WTC11 (cell line): ENCODE data around the gene ECD. TPM values are rescaled to one million over a fixed set of nuclear protein-coding genes. Genes with fewer than 3 reads are reported as not detected.

ENCODE experiments used
- ATAC-seq: fragments of 200-7000 bp; cut with Tn5 transposase; 2 replicates; pipeline ENCODE4 v1.10.0; 2021; ENCODE audit warnings: mild to moderate bottlenecking, moderate library complexity
- CTCF ChIA-PET: fragments of 300-600 bp; sonication (Branson Sonifier 250); formaldehyde crosslinking; loops from one replicate; lab custom pipeline; 2021; ENCODE audit warnings: antibody characterized with exemption; lab: Charles Lee
- POLR2A ChIA-PET: fragments of 350-600 bp; sonication (Branson Sonifier 250); formaldehyde crosslinking; loops from one replicate; lab custom pipeline; 2021; ENCODE audit warnings: antibody characterized with exemption; lab: Charles Lee
- DNase-seq: peaks from one replicate; pipeline ENCODE4 v3.0.0; 2021; ENCODE audit warnings: low spot score
- H3K27ac Mint-ChIP-seq: 2 replicates; pipeline ENCODE4 v1.8.0; 2021; ENCODE audit warnings: mixed read lengths
- H3K27me3 Mint-ChIP-seq: 2 replicates; pipeline ENCODE4 v1.8.0; 2021; ENCODE audit warnings: low read depth, mild to moderate bottlenecking, moderate library complexity, mixed read lengths
- H3K36me3 Mint-ChIP-seq: 2 replicates; pipeline ENCODE4 v1.8.0; 2021; ENCODE audit warnings: mixed read lengths
- H3K4me1 Mint-ChIP-seq: 2 replicates; pipeline ENCODE4 v1.8.0; 2022; ENCODE audit warnings: mixed read lengths
- H3K4me3 Mint-ChIP-seq: 2 replicates; pipeline ENCODE4 v1.8.0; 2021; ENCODE audit warnings: mild to moderate bottlenecking, moderate library complexity, mixed read lengths
- H3K9me3 Mint-ChIP-seq: 2 replicates; pipeline ENCODE4 v1.8.0; 2021; ENCODE audit warnings: mixed read lengths
- AR ChIP-seq: fragments of 250-450 bp; sonication (Bioruptor Pico); IDR thresholded peaks from 2 replicates; pipeline ENCODE4 v1.9.0; 2021; ENCODE audit warnings: mild to moderate bottlenecking
- FOXJ3 ChIP-seq: sonication (generic); formaldehyde crosslinking; IDR thresholded peaks from 2 replicates; pipeline ENCODE4 v1.9.0; 2021; ENCODE audit warnings: missing genetic modification reagents, mild to moderate bottlenecking, borderline replicate concordance
- GTF2I ChIP-seq: fragments of 250-450 bp; sonication (Bioruptor Pico); conservative IDR thresholded peaks from 2 replicates; pipeline ENCODE4 v1.4.0; 2021; ENCODE audit warnings: mild to moderate bottlenecking
- NR1H2 ChIP-seq: sonication (generic); formaldehyde crosslinking; IDR thresholded peaks from 2 replicates; pipeline ENCODE4 v1.9.0; 2021; ENCODE audit warnings: mild to moderate bottlenecking, moderate library complexity, missing genetic modification reagents
- NR2C2 ChIP-seq: sonication (generic); formaldehyde crosslinking; IDR thresholded peaks from 2 replicates; pipeline ENCODE4 v1.8.0; 2022; ENCODE audit warnings: mild to moderate bottlenecking, missing genetic modification reagents
- SMAD4 ChIP-seq: sonication (generic); formaldehyde crosslinking; IDR thresholded peaks from 2 replicates; pipeline ENCODE4 v1.8.0; 2022; ENCODE audit warnings: mild to moderate bottlenecking, missing genetic modification reagents
- SP1 ChIP-seq: sonication (generic); formaldehyde crosslinking; conservative IDR thresholded peaks from 2 replicates; pipeline ENCODE4 v1.8.1; 2022; ENCODE audit warnings: missing genetic modification reagents
- STAT6 ChIP-seq: sonication (generic); formaldehyde crosslinking; conservative IDR thresholded peaks from 2 replicates; pipeline ENCODE4 v1.8.1; 2023; ENCODE audit warnings: mild to moderate bottlenecking, low read depth, missing genetic modification reagents, moderate library complexity
- ZNF425 ChIP-seq: fragments of 250-450 bp; sonication (Bioruptor Pico); conservative IDR thresholded peaks from 2 replicates; pipeline ENCODE4 v1.9.0; 2021; ENCODE audit warnings: mild to moderate bottlenecking
- ZNF512 ChIP-seq: sonication (generic); formaldehyde crosslinking; IDR thresholded peaks from 2 replicates; pipeline ENCODE4 v1.8.1; 2022; ENCODE audit warnings: missing genetic modification reagents, borderline replicate concordance
- total RNA-seq: library from RNA; stranded (reverse); gene quantifications from 3 replicates; pipeline ENCODE4 v1.2.3, GENCODE V29; 2021
- TF ChIP-seq, protein P1 (sequence below): fragments of 200-600 bp; IDR thresholded peaks from 2 replicates; pipeline ENCODE4 v1.8.0; 2022; ENCODE audit warnings: antibody characterized with exemption
- TF ChIP-seq, protein P2 (sequence below): sonication (generic); formaldehyde crosslinking; IDR thresholded peaks from 2 replicates; pipeline ENCODE4 v1.8.0; 2022; ENCODE audit warnings: mild to moderate bottlenecking, missing genetic modification reagents
- TF ChIP-seq, protein P3 (sequence below): sonication (generic); formaldehyde crosslinking; IDR thresholded peaks from 2 replicates; pipeline ENCODE4 v1.8.0; 2023; ENCODE audit warnings: missing genetic modification reagents, mild to moderate bottlenecking, borderline replicate concordance

Gene ECD
- total RNA-seq, 1 experiment from 2014 or later = 38.2 TPM

GRCh38 chr10:73186266-73186665, 18.5 kb upstream of the ECD start:
- TF ChIP-seq AR = no peak
- TF ChIP-seq NR1H2 (CRISPR knock-in tag) = no peak
- TF ChIP-seq ZNF512 = no peak
- no peak for TF ChIP-seq SP1 (CRISPR knock-in tag)
- TF ChIP-seq STAT6 = no peak
- TF ChIP-seq NR2C2 (CRISPR knock-in tag) = no peak
- TF ChIP-seq GTF2I (CRISPR knock-in tag) = no peak
- TF ChIP-seq SMAD4 = no peak
- TF ChIP-seq, protein P1, sequence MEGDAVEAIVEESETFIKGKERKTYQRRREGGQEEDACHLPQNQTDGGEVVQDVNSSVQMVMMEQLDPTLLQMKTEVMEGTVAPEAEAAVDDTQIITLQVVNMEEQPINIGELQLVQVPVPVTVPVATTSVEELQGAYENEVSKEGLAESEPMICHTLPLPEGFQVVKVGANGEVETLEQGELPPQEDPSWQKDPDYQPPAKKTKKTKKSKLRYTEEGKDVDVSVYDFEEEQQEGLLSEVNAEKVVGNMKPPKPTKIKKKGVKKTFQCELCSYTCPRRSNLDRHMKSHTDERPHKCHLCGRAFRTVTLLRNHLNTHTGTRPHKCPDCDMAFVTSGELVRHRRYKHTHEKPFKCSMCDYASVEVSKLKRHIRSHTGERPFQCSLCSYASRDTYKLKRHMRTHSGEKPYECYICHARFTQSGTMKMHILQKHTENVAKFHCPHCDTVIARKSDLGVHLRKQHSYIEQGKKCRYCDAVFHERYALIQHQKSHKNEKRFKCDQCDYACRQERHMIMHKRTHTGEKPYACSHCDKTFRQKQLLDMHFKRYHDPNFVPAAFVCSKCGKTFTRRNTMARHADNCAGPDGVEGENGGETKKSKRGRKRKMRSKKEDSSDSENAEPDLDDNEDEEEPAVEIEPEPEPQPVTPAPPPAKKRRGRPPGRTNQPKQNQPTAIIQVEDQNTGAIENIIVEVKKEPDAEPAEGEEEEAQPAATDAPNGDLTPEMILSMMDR = no peak
- TF ChIP-seq, protein P2, sequence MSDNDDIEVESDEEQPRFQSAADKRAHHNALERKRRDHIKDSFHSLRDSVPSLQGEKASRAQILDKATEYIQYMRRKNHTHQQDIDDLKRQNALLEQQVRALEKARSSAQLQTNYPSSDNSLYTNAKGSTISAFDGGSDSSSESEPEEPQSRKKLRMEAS (CRISPR knock-in tag) = no peak
- TF ChIP-seq, protein P3, sequence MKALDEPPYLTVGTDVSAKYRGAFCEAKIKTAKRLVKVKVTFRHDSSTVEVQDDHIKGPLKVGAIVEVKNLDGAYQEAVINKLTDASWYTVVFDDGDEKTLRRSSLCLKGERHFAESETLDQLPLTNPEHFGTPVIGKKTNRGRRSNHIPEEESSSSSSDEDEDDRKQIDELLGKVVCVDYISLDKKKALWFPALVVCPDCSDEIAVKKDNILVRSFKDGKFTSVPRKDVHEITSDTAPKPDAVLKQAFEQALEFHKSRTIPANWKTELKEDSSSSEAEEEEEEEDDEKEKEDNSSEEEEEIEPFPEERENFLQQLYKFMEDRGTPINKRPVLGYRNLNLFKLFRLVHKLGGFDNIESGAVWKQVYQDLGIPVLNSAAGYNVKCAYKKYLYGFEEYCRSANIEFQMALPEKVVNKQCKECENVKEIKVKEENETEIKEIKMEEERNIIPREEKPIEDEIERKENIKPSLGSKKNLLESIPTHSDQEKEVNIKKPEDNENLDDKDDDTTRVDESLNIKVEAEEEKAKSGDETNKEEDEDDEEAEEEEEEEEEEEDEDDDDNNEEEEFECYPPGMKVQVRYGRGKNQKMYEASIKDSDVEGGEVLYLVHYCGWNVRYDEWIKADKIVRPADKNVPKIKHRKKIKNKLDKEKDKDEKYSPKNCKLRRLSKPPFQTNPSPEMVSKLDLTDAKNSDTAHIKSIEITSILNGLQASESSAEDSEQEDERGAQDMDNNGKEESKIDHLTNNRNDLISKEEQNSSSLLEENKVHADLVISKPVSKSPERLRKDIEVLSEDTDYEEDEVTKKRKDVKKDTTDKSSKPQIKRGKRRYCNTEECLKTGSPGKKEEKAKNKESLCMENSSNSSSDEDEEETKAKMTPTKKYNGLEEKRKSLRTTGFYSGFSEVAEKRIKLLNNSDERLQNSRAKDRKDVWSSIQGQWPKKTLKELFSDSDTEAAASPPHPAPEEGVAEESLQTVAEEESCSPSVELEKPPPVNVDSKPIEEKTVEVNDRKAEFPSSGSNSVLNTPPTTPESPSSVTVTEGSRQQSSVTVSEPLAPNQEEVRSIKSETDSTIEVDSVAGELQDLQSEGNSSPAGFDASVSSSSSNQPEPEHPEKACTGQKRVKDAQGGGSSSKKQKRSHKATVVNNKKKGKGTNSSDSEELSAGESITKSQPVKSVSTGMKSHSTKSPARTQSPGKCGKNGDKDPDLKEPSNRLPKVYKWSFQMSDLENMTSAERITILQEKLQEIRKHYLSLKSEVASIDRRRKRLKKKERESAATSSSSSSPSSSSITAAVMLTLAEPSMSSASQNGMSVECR (CRISPR knock-in tag) = no peak
- no peak for TF ChIP-seq FOXJ3 (CRISPR knock-in tag)
- no peak for TF ChIP-seq ZNF425 (CRISPR knock-in tag)
- TF ChIP-seq, all 79 proteins: peak for 0
- POLR2A ChIA-PET = no interaction called here
- no peak overlapping the region for H3K27ac Mint-ChIP-seq

More at GRCh38 chr10:73186266-73186665, 18.5 kb upstream of the ECD start:
- H3K4me3 Mint-ChIP-seq = no peak overlapping the region
- H3K9me3 Mint-ChIP-seq = peaks cover 3% of the 10 kb centered on the region
- peaks cover 13% of the 10 kb centered on the region for H3K36me3 Mint-ChIP-seq
- DNase-seq (no peak), ATAC-seq (no peak)
- H3K27me3 Mint-ChIP-seq = no peaks in the 10 kb centered on the region
- CTCF ChIA-PET = no interaction called here
- H3K4me1 Mint-ChIP-seq = no peaks in the 10 kb centered on the region
